ENCODE data around the gene KCNE4.
"Not testable (repeated sequence)": the region's sequence is repeated elsewhere in the genome, so short reads cannot be mapped to it uniquely, and the experiment has no call there.

KCNE4 gene

GRCh38 chr2:223056701-223057418 lies 4.9 kb downstream of the KCNE4 start:
- no peak for DNase-seq (ENCODE audit: low read depth in 2 of 2)

- DNase-seq (ENCODE audit: low read depth in 2 of 2) = no peak
These were observed 5.6 kb downstream of the KCNE4 start for GRCh38 chr2:223057569-223057968.

GRCh38 chr2:223058952-223059716 lies 7.1 kb downstream of the KCNE4 start:
- DNase-seq (ENCODE audit: low read depth in 2 of 2) = no peak

DNA sequence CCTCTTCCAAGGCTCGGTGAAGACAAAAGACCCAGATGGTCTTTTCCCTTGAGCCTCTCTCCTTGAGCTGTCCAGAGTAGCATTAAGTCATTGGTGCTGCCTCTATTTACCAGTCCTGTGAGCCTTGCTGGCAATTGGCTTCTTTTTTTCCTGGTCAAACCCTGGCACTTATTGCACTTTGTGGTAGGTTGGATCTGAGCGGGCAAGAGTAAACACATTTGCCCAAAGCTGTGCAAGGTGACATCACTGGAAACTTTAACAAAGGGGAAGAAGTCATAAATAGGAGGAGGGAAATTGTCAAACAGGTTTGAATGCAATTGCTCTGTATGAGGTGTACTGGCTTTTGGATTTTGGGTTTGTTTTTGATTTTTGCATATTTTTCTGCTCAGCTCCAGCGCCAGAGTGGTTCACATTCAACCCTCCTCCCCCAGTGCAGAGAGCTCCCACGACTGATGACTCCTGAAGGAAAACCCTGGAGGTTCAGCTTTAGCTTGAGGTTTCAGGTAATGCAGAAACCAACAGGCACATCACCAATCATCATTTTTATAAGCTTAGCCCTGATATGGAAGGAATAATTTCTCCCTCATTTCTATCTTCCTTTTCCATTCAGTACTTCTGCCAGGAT lies 8.3 kb downstream of the KCNE4 start:
- no peak for DNase-seq (ENCODE audit: low read depth in 2 of 2)

DNA sequence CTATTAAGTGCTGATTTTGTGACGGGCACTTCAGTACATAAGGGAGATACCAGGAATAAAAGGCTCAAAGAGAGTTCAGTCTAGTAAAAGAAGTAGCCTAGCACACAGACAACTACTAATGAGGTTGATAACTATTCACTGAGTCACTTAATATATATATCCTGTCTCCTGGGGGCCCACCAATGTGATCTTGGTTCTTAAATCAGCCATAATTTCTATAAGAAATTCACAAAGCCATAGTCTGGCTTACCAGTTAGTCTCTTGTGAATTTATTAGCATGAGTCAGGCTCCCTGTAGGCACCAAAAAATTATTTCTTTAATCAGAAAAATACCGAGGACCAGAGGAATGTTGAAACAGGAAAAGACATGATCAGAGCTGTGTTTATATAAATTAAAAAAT lies 10.4 kb downstream of the KCNE4 start:
- no peak for DNase-seq (ENCODE audit: low read depth in 2 of 2)

DNA sequence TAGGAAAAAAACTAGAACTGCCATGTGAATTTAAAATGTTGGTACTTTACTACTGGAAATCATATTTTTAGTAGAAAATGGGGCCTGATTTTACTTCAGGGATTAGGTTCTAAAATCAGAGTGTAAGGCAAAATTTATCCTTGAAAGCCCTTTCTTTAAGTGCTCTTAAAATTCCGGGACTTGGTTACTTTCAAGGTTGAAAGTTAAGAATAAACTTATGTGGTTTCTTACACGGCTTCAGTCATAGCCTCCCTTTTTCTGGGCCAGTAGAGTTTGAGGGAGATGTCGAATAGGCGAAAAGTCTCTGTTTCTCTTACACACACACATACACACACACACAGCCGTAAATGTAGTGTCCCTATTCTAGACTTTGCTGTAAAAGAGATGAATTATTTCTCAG lies 13.1 kb downstream of the KCNE4 start:
- no peak for DNase-seq (ENCODE audit: low read depth in 2 of 2)

DNA sequence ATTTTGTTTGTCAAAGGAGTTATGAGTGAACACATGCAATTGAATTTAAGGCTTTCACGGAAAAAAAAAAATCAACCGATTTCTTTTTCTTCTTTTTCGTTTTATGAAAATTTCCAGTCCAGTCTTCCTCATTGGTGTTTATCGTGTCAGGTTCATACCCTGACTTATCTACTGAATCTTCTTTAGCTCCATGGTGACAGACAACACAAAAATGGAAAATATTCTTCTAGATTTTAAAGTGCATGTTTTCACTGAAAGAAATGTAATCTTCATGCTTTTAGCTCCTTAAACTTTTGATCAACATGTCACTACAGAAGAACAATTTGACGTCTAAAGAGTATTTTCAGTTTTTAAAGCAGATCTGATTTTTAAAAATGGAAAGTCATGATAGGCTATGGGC lies 14.7 kb downstream of the KCNE4 start:
- DNase-seq (ENCODE audit: low read depth in 2 of 2) = no peak

DNA sequence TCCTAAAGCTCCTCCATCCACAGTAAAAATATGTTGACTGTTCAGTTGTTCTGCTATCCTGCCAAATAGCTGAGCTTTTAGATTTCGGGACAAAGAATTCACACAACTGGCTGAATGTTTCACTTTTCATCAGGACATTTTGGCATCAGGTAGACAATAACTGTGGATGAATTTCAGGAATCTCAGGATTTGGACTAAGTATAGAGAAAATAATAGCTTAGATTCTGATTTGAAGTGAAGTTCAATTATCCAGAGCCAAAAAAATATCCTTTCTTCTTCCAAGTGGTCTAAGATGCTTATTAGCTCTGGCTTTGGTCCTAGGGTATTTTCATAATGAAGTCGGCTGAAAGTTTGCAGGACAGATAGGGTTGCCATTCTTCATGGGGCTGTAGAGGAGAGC lies 16.1 kb downstream of the KCNE4 start:
- DNase-seq (ENCODE audit: low read depth in 2 of 2) = no peak

GRCh38 chr2:223069465-223069864 lies 17.5 kb downstream of the KCNE4 start:
- DNase-seq (ENCODE audit: low read depth in 2 of 2) = no peak

DNA sequence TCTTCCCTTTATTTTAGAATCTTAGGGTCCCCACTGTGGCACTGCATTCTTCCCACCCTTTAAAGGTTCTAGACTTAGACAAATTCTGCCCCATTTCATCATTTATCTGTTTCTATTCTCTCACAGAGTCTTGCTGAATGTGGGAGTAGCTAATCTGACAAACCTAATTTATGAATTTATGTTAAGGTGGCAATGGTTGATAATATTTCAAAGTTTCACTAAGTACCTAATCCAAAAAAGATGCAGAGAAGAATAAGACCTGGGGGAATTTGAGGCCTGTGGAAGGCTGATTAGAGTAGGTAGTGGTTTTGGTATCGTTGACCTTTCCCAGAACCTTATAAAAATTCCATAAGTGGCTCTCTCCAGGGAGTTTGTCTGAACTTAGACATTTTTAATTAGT lies 18.0 kb downstream of the KCNE4 start:
- DNase-seq (ENCODE audit: low read depth in 2 of 2) = no peak

DNA sequence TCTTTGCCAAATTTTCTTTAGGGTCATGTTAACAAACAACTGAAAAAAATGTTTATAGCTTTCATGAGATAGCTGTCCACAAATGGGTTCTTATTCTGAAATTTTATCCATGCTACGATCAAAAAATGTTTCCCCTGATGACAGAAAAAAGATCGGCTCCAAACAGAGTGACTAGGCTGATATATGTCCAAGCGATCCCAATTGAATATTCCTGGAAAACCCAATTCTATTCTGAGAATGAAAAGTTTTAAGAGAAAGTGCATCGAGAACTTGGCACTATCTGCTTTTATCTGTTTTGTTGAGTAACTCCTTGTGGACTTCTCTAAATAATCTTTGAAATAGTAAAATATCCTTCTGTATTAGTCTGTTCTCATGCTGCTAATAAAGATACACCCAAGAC lies 19.1 kb downstream of the KCNE4 start:
- no peak for DNase-seq (ENCODE audit: low read depth in 2 of 2)

DNA sequence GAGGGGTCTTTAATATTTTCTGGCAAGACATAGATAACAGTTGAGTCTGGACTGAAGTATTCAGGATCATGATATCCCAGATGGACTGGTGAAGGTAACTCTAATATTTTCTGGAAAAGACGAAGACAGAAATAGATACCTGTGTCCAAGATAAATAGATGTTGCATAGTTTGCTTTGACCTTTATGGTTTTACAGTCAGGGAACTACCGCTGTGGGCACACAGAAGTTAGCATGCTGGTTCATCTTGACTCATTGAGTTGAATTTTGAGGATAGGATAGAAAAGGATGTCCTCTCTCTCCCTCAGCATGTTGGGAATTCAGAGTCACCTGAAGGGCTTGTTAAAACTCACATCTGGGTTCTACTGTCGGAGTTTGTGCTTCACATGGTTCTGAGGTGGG lies 20.8 kb downstream of the KCNE4 start:
- no peak for DNase-seq (ENCODE audit: low read depth in 2 of 2)

DNA sequence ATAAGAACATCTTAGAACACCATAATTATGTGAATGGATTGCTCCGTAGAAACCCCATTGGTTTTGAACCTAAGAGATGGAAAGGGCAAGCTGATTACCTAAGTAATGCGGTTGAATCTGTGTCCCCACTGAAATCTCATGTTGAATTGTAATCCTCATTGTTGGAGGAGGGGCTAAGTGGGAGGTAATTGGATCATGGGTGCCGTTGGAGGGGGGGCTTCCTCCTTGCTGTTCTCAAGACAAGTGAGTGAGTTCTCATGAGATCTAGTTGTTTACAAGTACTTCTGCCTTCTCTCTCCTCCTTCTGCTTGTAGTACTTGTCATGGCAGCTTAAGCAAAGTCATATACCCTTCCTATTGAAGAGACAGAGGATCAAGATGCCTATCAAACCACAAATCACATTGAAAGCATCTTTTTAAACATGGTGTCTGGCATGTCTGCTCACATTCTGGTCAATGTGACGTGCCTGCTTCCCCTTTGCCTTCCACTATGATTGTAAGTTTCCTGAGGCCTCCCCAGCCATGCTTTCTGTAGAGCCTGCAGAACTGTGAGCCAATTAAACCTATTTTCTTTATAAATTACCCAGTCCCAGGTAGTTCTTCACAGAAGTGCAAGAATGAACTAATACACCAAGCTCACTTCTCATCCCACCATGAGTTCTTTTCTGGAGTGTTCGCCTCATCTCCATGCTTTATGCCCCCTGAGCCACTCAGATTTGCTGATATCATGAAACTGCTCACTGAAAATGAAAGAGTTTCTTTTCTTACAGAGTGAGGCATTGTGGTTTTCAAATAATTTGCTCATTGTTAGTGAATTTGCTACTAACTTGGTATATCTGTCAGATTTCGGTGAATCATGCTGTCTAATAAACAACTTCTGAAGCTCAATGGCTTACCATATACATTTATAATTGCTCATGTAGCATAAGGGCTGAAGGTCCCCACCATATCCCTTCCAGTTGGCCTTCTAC lies 23.6 kb downstream of the KCNE4 start:
- DNase-seq (ENCODE audit: low read depth in 2 of 2) = no peak

GRCh38 chr2:223076573-223076972 lies 24.6 kb downstream of the KCNE4 start:
- DNase-seq (ENCODE audit: low read depth in 2 of 2) = no peak

DNA sequence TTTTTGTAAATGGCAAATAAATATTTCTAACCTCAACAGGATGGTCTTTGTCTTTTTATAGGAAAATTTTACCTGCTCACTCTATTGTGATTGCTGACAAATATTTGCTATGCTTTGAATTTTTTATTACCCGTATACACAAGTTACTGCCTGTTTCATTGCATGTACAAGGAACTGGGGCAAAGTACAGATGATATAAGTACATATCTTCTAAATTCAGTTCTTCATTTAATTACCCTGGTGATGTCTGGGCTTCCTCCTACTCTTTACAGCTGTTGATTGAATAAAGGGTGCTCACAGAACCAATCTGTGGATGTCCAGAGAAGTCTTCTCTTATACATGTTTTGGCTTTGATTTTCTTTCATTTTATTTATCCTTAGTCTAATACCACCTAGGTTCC lies 26.5 kb downstream of the KCNE4 start:
- DNase-seq (ENCODE audit: low read depth in 2 of 2) = no peak

DNA sequence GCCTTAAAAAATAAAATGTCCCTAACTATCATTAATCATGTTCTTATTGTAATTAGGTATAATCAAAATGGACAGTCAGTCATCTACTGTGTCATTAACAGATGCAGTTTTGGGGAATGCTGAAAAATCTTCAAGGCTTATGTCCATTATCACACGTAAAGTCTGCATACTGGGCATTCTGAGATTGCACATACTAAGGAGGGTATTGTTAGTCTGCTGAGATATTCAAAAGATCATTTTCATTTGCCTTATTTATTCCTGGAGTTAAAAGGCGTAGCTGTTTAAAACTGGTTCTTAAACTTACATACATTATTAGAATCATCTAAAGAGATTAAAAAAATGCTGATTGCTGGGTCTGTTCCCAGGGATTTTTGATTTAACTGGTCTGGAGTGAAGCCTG lies 27.4 kb downstream of the KCNE4 start:
- DNase-seq (ENCODE audit: low read depth in 2 of 2) = no peak

GRCh38 chr2:223079925-223080324 lies 27.9 kb downstream of the KCNE4 start:
- DNase-seq (ENCODE audit: low read depth in 2 of 2) = no peak

GRCh38 chr2:223080790-223081360 lies 28.9 kb downstream of the KCNE4 start:
- not testable (repeated sequence) for DNase-seq (ENCODE audit: low read depth in 2 of 2)

GRCh38 chr2:223081789-223082188 lies 29.8 kb downstream of the KCNE4 start:
- DNase-seq (ENCODE audit: low read depth in 2 of 2) = no peak

DNA sequence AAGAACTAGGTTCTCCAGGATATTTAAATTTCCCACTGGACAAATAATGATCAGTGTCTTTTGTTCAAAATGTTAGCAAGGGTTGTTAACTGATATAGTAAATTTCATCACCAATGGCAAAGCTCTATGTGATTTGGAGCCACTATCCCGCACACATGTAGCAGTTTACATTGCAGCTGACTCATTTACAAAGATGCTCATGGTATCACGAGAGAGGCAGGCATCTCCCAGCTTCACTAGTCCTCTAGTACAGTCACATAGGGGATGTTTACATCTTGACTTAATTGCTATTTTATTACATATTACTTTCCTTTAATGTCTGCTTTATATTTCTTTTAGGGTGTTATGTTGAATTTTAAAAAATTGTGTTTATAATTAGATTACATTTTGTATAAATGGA lies 30.7 kb downstream of the KCNE4 start:
- DNase-seq (ENCODE audit: low read depth in 2 of 2) = no peak

- no peak for DNase-seq (ENCODE audit: low read depth in 2 of 2)
These were observed 31.5 kb downstream of the KCNE4 start for GRCh38 chr2:223083402-223084070.
